H1 (cell line): ENCODE measurements around the gene SGPP2. TPM values are rescaled to one million over a fixed set of nuclear protein-coding genes. Genes with fewer than 3 reads are reported as not detected.

Source experiments
- CTCF ChIA-PET: fragments of 300-600 bp; sonication (Branson Sonifier 250); formaldehyde crosslinking; loops from one replicate; lab custom pipeline; 2021; ENCODE audit not compliant: partially characterized antibody; lab: Charles Lee
- POLR2A ChIA-PET: fragments of 300-600 bp; sonication (Branson Sonifier 250); formaldehyde crosslinking; loops from one replicate; lab custom pipeline; 2021; ENCODE audit warnings: inconsistent platforms; ENCODE audit not compliant: partially characterized antibody; lab: Charles Lee
- DNase-seq, 2 experiments: peaks; one replicate each; pipeline versions ENCODE4 v3.0.0 to v3.0.0-alpha.2; 2010 to 2022; ENCODE audit warnings: low spot score in 2 of 2, low read depth in 1 of 2, mixed read lengths in 1 of 2
- FAIRE-seq: peaks from 2 replicates; lab custom pipeline; 2011; peaks lifted over from hg19 to GRCh38; lab: Jason Lieb, UNC
- H2AFZ ChIP-seq: 2 replicates; pipeline ENCODE4 v1.8.1; 2012; ENCODE audit warnings: low read length, inconsistent platforms
- H2AK5ac ChIP-seq: 2 replicates; pipeline ENCODE4 v1.6.1; 2013; ENCODE audit warnings: low read depth, low read length
- H2BK120ac ChIP-seq: replicated peaks from 2 replicates; pipeline ENCODE3; 2013; ENCODE audit warnings: low read depth, low read length, inconsistent platforms
- H2BK12ac ChIP-seq: 2 replicates; pipeline ENCODE4 v1.6.1; 2013; ENCODE audit warnings: low read depth, low read length
- H2BK15ac ChIP-seq: 2 replicates; pipeline ENCODE4 v1.6.1; 2013; ENCODE audit warnings: low read length
- H2BK20ac ChIP-seq: 2 replicates; pipeline ENCODE4 v1.6.1; 2013; ENCODE audit warnings: low read length
- H2BK5ac ChIP-seq: 2 replicates; pipeline ENCODE4 v1.6.1; 2013; ENCODE audit warnings: low read depth, low read length
- H3K14ac ChIP-seq: 2 replicates; pipeline ENCODE4 v1.6.1; 2013; ENCODE audit warnings: inconsistent platforms; ENCODE audit not compliant: insufficient read length
- H3K18ac ChIP-seq: 2 replicates; pipeline ENCODE4 v1.6.1; 2013; ENCODE audit warnings: low read length; ENCODE audit errors: extremely low read depth
- H3K23ac ChIP-seq: 2 replicates; pipeline ENCODE4 v1.6.1; 2013; ENCODE audit warnings: inconsistent platforms; ENCODE audit not compliant: insufficient read length
- H3K23me2 ChIP-seq: 2 replicates; pipeline ENCODE4 v1.6.1; 2013; ENCODE audit warnings: low read depth, low read length
- H3K27ac ChIP-seq: 2 replicates; pipeline ENCODE4 v1.6.1; 2011; ENCODE audit warnings: low read depth, low read length, inconsistent platforms
- H3K27me3 ChIP-seq, 4 experiments: replicated peaks in 1 of 4; 1 replicate in 1 of 4; 2 replicates in 3 of 4; pipeline versions ENCODE4 v1.6.1 to v1.8.1; 2011 to 2013; ENCODE audit warnings: low read length in 3 of 4, mild to moderate bottlenecking in 3 of 4, inconsistent platforms in 2 of 4, mixed read lengths in 2 of 4, moderate library complexity in 1 of 4; ENCODE audit not compliant: control insufficient read depth in 3 of 4, insufficient read depth in 3 of 4; ENCODE audit errors: extremely low read depth in 1 of 4
- H3K36me3 ChIP-seq, 4 experiments: 2 replicates each; pipeline versions ENCODE4 v1.6.1 to v1.8.1; 2011 to 2013; ENCODE audit warnings: mild to moderate bottlenecking in 4 of 4, low read length in 3 of 4, moderate library complexity in 2 of 4, control low read depth in 1 of 4, inconsistent platforms in 1 of 4; ENCODE audit not compliant: insufficient read depth in 4 of 4, control insufficient read depth in 2 of 4
- H3K4ac ChIP-seq: replicated peaks from 2 replicates; pipeline ENCODE3; 2013; ENCODE audit warnings: low read length, low read depth, mixed read lengths, inconsistent platforms; ENCODE audit not compliant: insufficient read length
- H3K4me1 ChIP-seq, 4 experiments: replicated peaks in 1 of 4; 1 replicate in 1 of 4; 2 replicates in 3 of 4; pipeline versions ENCODE4 v1.6.1 to v1.8.1; 2011 to 2013; ENCODE audit warnings: low read length in 3 of 4, inconsistent platforms in 2 of 4, mixed read lengths in 1 of 4; ENCODE audit not compliant: insufficient read depth in 4 of 4, control insufficient read depth in 3 of 4
- H3K4me2 ChIP-seq, 2 experiments: 2 replicates each; pipeline versions ENCODE4 v1.6.1 to v1.8.1; 2011 to 2013; ENCODE audit warnings: low read depth in 2 of 2, low read length in 2 of 2, control low read depth in 1 of 2, inconsistent platforms in 1 of 2, mild to moderate bottlenecking in 1 of 2; ENCODE audit not compliant: insufficient read depth in 1 of 2
- H3K4me3 ChIP-seq, 4 experiments: fragments of 200-600, 300-600 bp in 1 of 4; sonication (generic), shearing (Covaris generic), sonication (Bioruptor Twin) in 1 of 4; 2 replicates each; pipeline versions ENCODE4 v1.5.1 to v1.8.1; 2011 to 2016; ENCODE audit warnings: low read length in 4 of 4, low read depth in 3 of 4, control low read depth in 2 of 4, inconsistent platforms in 2 of 4, mild to moderate bottlenecking in 2 of 4, mixed read lengths in 1 of 4, moderate library complexity in 1 of 4; ENCODE audit not compliant: insufficient read depth in 2 of 4; ENCODE audit errors: extremely low read depth in 1 of 4
- H3K56ac ChIP-seq: replicated peaks from 2 replicates; pipeline ENCODE3; 2013; ENCODE audit warnings: low read depth, mild to moderate bottlenecking, mixed read lengths, low read length, inconsistent platforms; ENCODE audit not compliant: insufficient read length
- H3K79me1 ChIP-seq: 2 replicates; pipeline ENCODE4 v1.6.1; 2013; ENCODE audit warnings: low read depth, low read length, control low read depth
- H3K79me2 ChIP-seq, 2 experiments: 2 replicates each; pipeline versions ENCODE4 v1.6.1 to v1.8.1; 2012 to 2013; ENCODE audit warnings: low read length in 2 of 2, mild to moderate bottlenecking in 2 of 2, inconsistent platforms in 1 of 2; ENCODE audit not compliant: insufficient read depth in 2 of 2, control insufficient read depth in 1 of 2
- H3K9ac ChIP-seq, 4 experiments: replicated peaks in 1 of 4; 1 replicate in 1 of 4; 2 replicates in 3 of 4; pipeline versions ENCODE4 v1.6.1 to v1.8.1; 2011 to 2013; ENCODE audit warnings: low read depth in 3 of 4, low read length in 3 of 4, control low read depth in 2 of 4, mild to moderate bottlenecking in 2 of 4, moderate library complexity in 2 of 4, inconsistent platforms in 1 of 4; ENCODE audit errors: extremely low read depth in 1 of 4
- H3K9me3 ChIP-seq, 2 experiments: 2 replicates each; pipeline versions ENCODE4 v1.6.1 to v1.8.1; 2012 to 2013; ENCODE audit warnings: mild to moderate bottlenecking in 2 of 2, moderate library complexity in 2 of 2, control low read depth in 1 of 2, inconsistent platforms in 1 of 2, low read depth in 1 of 2, low read length in 1 of 2, mixed read lengths in 1 of 2; ENCODE audit not compliant: insufficient read depth in 2 of 2
- H4K20me1 ChIP-seq, 2 experiments: replicated peaks in 1 of 2; 2 replicates each; pipeline versions ENCODE3 to v1.8.1; 2011 to 2013; ENCODE audit warnings: inconsistent platforms in 2 of 2, low read length in 2 of 2, mild to moderate bottlenecking in 1 of 2; ENCODE audit not compliant: insufficient read depth in 2 of 2, control insufficient read depth in 1 of 2
- H4K5ac ChIP-seq: 2 replicates; pipeline ENCODE4 v1.6.1; 2013; ENCODE audit warnings: low read length, low read depth, mixed read lengths, inconsistent platforms; ENCODE audit not compliant: insufficient read length
- H4K8ac ChIP-seq: 2 replicates; pipeline ENCODE4 v1.8.0; 2013; ENCODE audit warnings: mild to moderate bottlenecking, moderate library complexity, low read length, inconsistent platforms; ENCODE audit not compliant: insufficient read depth; ENCODE audit errors: extremely low read depth
- H4K91ac ChIP-seq: replicated peaks from 2 replicates; pipeline ENCODE3; 2013; ENCODE audit warnings: low read length, mixed read lengths, inconsistent platforms; ENCODE audit not compliant: insufficient read length
- CHD2 ChIP-seq: IDR thresholded peaks from 2 replicates; pipeline ENCODE4 v1.6.1; 2012; ENCODE audit warnings: low read length, improper control_type of control experiment
- EGR1 ChIP-seq: IDR thresholded peaks from 2 replicates; pipeline ENCODE4 v1.6.1; 2011; ENCODE audit warnings: low read depth, low read length, borderline replicate concordance
- EP300 ChIP-seq, 2 experiments: IDR thresholded peaks; 1 replicate in 1 of 2; 2 replicates in 1 of 2; pipeline ENCODE4 v1.6.1; 2011 to 2012; ENCODE audit warnings: low read depth in 2 of 2, low read length in 2 of 2, mild to moderate bottlenecking in 2 of 2, borderline replicate concordance in 1 of 2, inconsistent platforms in 1 of 2, moderate library complexity in 1 of 2
- GABPA ChIP-seq: IDR thresholded peaks from 2 replicates; pipeline ENCODE4 v1.6.1; 2011; ENCODE audit warnings: mild to moderate bottlenecking, low read length, moderate library complexity, borderline replicate concordance; ENCODE audit not compliant: insufficient read depth
- GTF2F1 ChIP-seq: IDR thresholded peaks from 2 replicates; pipeline ENCODE4 v1.6.1; 2012; ENCODE audit warnings: low read depth, low read length, improper control_type of control experiment, borderline replicate concordance
- KDM5A ChIP-seq: fragments of 200-600 bp; IDR thresholded peaks from 2 replicates; pipeline ENCODE4 v1.7.1; 2012; ENCODE audit warnings: mild to moderate bottlenecking, low read length, inconsistent platforms, mixed read lengths
- SIRT6 ChIP-seq: IDR thresholded peaks from one replicate; pipeline ENCODE4 v1.7.1; 2012; ENCODE audit warnings: low read length, inconsistent platforms
- SUZ12 ChIP-seq: fragments of 200-600 bp; sonication (generic); IDR thresholded peaks from 2 replicates; pipeline ENCODE4 v1.6.1; 2012; ENCODE audit warnings: mild to moderate bottlenecking, inconsistent platforms, low read length, moderate library complexity, mixed read lengths
- TBP ChIP-seq: IDR thresholded peaks from 2 replicates; pipeline ENCODE4 v1.6.1; 2011; ENCODE audit warnings: low read depth, low read length, improper control_type of control experiment
- WGBS, 2 experiments: shearing (Covaris generic) in 1 of 2; methylation state at CpG; one replicate each; pipeline versions ENCODE4 v1.1.6 to v1.1.7; 2013 to 2015; ENCODE audit warnings: low lambda C conversion rate in 2 of 2, mixed read lengths in 2 of 2, inconsistent platforms in 1 of 2, low coverage in 1 of 2, missing lambda C conversion rate in 1 of 2; ENCODE audit not compliant: insufficient replicate concordance in 2 of 2, insufficient coverage in 1 of 2, insufficient read length in 1 of 2; ENCODE audit errors: extremely low coverage in 1 of 2, missing lambda C conversion rate in 1 of 2; 5-methylcytosine and 5-hydroxymethylcytosine counted together
- polyA plus RNA-seq, 7 experiments: library from polyadenylated mRNA; depleted of rRNA in 3 of 7; stranded (reverse) in 5 of 7; unstranded in 2 of 7; fragments of >200 nt in 5 of 7; fragments of 200-250 nt in 2 of 7; gene quantifications; 1 replicate in 5 of 7; 2 replicates in 1 of 7; 4 replicates in 1 of 7; pipeline versions ENCODE4 v1.2.1 to v1.2.3, GENCODE V29; 2011 to 2013; ENCODE audit warnings: missing spikeins in 2 of 7, mixed read lengths in 2 of 7
- total RNA-seq: library from RNA; stranded (reverse); fragmentation: NEBNext Ultra II Directional; extraction: Animal tissue kit (Norgen Biotek cat#: 25700); gene quantifications from 2 replicates; pipeline ENCODE4 v1.2.1, GENCODE V29; 2021
- TF ChIP-seq, protein P1 (sequence below): IDR thresholded peaks from 2 replicates; pipeline ENCODE4 v1.6.1; 2012; ENCODE audit warnings: low read length, inconsistent platforms

SGPP2 gene
- total and polyA plus RNA-seq, 2 of the 8 experiments (the other 6 are each of a cell fraction or from before 2014, with no cell fraction given) = 0.29 TPM; not detected in 1

- Histone ChIP-seq H3K9me3 (no peaks in the 10 kb centered on the region), H3K23ac (no peak overlapping the region), H2BK15ac (no peak overlapping the region), H2AFZ (no peak overlapping the region), H3K36me3 (no peaks in the 10 kb centered on the region), H2BK120ac (no peak overlapping the region), H4K91ac (no peak overlapping the region), H2AK5ac (no peak overlapping the region), H2BK12ac (no peak overlapping the region), H3K14ac (no peak overlapping the region), H3K4me2 (no peak overlapping the region), H3K79me1 (no peaks in the 10 kb centered on the region), H4K8ac (no peak overlapping the region), H3K23me2 (no peaks in the 10 kb centered on the region), H3K18ac (no peak overlapping the region), H3K4me3 (no peak overlapping the region), H2BK5ac (no peak overlapping the region), H3K56ac (no peak overlapping the region), H2BK20ac (no peak overlapping the region), H3K27me3 (no peaks in the 10 kb centered on the region), H3K4ac (no peak overlapping the region), H3K79me2 (no peaks in the 10 kb centered on the region), H4K5ac (no peak overlapping the region), H3K9ac (no peak overlapping the region), H3K4me1 (no peaks in the 10 kb centered on the region), H3K27ac (no peak overlapping the region), H4K20me1 (no peaks in the 10 kb centered on the region)
- 89% methylated on average over 5 of the region's 5 CpGs; no CpG with 5 or more reads in 1 of the 2 experiments for whole genome bisulfite sequencing, 2 experiments
- TF ChIP-seq KDM5A = no peak
- TF ChIP-seq EP300 (IDR thresholded peaks at IDR 0.05; ENCODE audit: borderline replicate concordance in 1 of 2, low read depth in 2 of 2, low read length in 2 of 2) = no peak
- TF ChIP-seq SIRT6 = no peak
- TF ChIP-seq GABPA = no peak
- TF ChIP-seq GTF2F1 = no peak
- no peak for TF ChIP-seq CHD2
- no peak for TF ChIP-seq EGR1
- TF ChIP-seq, protein P1, sequence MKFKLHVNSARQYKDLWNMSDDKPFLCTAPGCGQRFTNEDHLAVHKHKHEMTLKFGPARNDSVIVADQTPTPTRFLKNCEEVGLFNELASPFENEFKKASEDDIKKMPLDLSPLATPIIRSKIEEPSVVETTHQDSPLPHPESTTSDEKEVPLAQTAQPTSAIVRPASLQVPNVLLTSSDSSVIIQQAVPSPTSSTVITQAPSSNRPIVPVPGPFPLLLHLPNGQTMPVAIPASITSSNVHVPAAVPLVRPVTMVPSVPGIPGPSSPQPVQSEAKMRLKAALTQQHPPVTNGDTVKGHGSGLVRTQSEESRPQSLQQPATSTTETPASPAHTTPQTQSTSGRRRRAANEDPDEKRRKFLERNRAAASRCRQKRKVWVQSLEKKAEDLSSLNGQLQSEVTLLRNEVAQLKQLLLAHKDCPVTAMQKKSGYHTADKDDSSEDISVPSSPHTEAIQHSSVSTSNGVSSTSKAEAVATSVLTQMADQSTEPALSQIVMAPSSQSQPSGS = no peak
- TF ChIP-seq TBP = no peak
- no peak for TF ChIP-seq SUZ12
- ChIA-PET CTCF (interaction anchor here (0.8 to 1.5 kb wide), 3 partner anchors 30 to 56 kb away, joined by 3 to 4 read pairs (median 3); no protein-coding TSS in a partner anchor), POLR2A (no interaction called here)
- FAIRE-seq (no peak), DNase-seq (no peak)
Observed at GRCh38 chr2:222506230-222506935, 82.0 kb downstream of the SGPP2 start.
